Activated CD8-positive, alpha-beta memory T cell treated with anti-CD3 and anti-CD28 coated beads, Interleukin-2, amount 10 ng/mL, durations not matched to agents 7 days and 5 days (primary cell): ENCODE results near the gene TWIST1. TPM values are rescaled to one million over a fixed set of nuclear protein-coding genes. Genes with fewer than 3 reads are reported as not detected.
A peak's percentile ranks its signal among the peaks of the same experiment; 100 is the strongest.

Experiments used
- ATAC-seq: fragments of 150-1000 bp; cut with Tn5 transposase; one replicate; pipeline ENCODE4 v1.10.0; 2021; ENCODE audit warnings: moderate library complexity
- CTCF ChIA-PET: fragments of 350-600 bp; sonication (Branson Sonifier 250); formaldehyde crosslinking; loops from one replicate; lab custom pipeline; 2021; ENCODE audit warnings: antibody characterized with exemption; lab: Charles Lee
- DNase-seq: peaks from one replicate; pipeline ENCODE4 v3.0.0-alpha.2; 2020
- H3K27ac Mint-ChIP-seq: one replicate; pipeline ENCODE4 v1.8.0; 2021; ENCODE audit warnings: mild to moderate bottlenecking, mixed read lengths
- H3K27me3 Mint-ChIP-seq: one replicate; pipeline ENCODE4 v1.8.0; 2021; ENCODE audit warnings: mixed read lengths
- H3K36me3 Mint-ChIP-seq: one replicate; pipeline ENCODE4 v1.8.0; 2021; ENCODE audit warnings: mild to moderate bottlenecking, mixed read lengths
- H3K4me1 Mint-ChIP-seq: one replicate; pipeline ENCODE4 v1.8.0; 2021; ENCODE audit warnings: mixed read lengths
- H3K4me3 Mint-ChIP-seq: one replicate; pipeline ENCODE4 v1.8.0; 2021; ENCODE audit warnings: mild to moderate bottlenecking, moderate library complexity, mixed read lengths
- H3K9me3 Mint-ChIP-seq: one replicate; pipeline ENCODE4 v1.8.0; 2022; ENCODE audit warnings: low read depth, mixed read lengths
- total RNA-seq, 2 experiments: library from RNA; stranded (reverse); gene quantifications; one replicate each; pipeline ENCODE4 v1.2.3, GENCODE V29; 2021

Gene TWIST1
- total RNA-seq, 2 experiments from 2014 or later, result 0.55 to 0.63 TPM

DNA sequence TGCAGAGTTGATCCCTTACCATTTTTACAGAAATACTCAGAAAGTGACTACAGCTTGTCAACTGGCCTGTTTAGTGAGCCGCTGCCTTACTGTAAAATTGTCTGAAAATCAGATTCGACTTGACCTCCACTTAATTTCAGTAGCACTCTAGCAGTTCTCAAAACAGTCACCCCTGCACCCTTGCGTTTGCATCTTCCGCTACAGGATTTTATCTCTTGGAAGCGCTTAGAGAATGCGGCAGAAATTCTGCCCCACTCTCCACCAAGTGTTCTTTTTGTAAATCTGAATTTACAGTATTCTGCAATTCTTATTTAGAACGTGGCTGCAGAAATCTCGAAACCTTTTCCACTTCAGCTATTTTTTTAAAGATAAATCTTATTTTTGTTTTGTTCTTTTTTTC lies 1.9 kb upstream of the TWIST1 start:
- H3K4me3 Mint-ChIP-seq, result no peak overlapping the region
- no peaks in the 10 kb centered on the region for H3K9me3 Mint-ChIP-seq
- H3K36me3 Mint-ChIP-seq, result no peaks in the 10 kb centered on the region
- peaks cover 54% of the 10 kb centered on the region for H3K27me3 Mint-ChIP-seq
- DNase-seq (no peak), ATAC-seq (no peak)
- H3K4me1 Mint-ChIP-seq, result peaks cover 4% of the 10 kb centered on the region
- H3K27ac Mint-ChIP-seq, result no peak overlapping the region
- CTCF ChIA-PET, result no interaction called here

DNA sequence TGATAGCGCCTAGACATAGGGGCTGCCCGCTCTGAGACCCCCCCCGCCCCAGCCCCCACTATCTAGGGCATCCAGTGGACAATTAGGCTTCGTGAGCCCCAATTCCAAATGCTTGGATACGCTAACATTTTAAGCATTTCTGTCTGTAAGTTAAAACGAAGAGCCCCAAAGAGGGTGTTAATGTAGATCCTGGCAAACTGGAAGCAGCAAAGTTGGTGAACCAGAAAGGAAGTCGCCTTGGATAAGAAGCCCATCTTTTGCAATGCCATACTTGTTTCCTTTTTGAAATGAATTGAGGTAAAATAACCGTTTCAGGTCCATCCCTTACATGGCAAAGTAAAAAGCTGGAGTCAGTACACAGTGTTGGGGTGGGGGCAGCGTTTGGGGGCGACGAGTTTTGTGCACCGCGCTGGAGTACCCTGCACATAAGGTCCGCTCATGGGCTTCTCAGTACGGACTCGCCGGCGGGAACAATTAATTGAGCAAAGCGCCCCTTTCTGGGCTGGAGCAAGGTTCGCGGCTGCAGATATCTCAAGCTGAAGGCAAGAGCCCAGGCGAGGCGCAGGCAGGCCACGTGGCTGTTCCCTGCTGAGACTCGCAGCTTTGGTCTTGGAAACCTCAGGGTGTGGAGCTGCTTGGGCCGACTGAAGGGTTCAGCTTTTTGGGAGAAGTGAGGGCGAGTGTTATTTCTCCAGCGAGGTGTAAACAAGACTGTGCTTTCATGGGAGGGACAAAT lies 1.4 kb upstream of the TWIST1 start:
- H3K4me3 Mint-ChIP-seq, result no peak overlapping the region
- no peak overlapping the region for H3K27ac Mint-ChIP-seq
- peaks cover 4% of the 10 kb centered on the region for H3K4me1 Mint-ChIP-seq
- ATAC-seq (no peak), DNase-seq (no peak)
- CTCF ChIA-PET, result no interaction called here
- peaks cover 60% of the 10 kb centered on the region for H3K27me3 Mint-ChIP-seq
- H3K36me3 Mint-ChIP-seq, result no peaks in the 10 kb centered on the region
- H3K9me3 Mint-ChIP-seq, result no peaks in the 10 kb centered on the region

DNA sequence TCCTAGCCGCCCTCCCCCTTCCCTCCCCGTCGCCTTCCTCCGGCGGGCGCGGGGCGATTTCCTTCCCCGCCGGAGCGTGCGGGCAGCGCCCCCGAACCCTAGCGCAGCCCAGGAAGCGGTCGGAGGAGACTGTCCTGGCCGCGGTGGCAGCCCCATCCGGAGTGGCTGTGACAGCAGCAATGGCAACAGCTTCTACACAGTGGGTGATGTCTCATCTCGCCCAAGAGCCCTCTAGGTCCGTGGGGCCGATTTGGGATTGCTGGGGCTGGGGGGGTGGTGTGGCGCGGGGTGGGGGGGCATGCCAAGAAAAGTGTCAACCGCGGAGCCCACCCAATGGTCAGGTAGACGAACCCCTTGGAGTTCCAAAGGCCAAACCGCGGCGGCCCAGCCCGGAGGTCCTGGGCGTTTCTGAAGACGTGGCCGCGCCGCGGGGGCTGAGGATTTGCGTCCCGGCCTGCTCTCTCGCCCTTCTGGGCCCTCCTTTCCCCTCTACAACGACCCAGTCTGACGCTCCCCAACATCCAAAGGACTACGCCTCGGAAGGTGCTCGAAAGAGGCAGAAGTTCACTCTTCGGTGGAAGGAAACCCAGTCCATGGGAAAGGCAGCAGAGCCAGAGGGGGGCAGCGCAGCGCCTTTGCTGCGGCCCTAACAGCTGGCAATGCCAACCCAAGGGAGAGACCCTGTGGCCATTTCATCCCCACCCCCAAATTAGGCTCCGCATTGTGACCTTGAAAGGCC lies 603 bp upstream of the TWIST1 start:
- ATAC-seq (no peak), DNase-seq (no peak)
- Mint-ChIP-seq H3K36me3 (no peaks in the 10 kb centered on the region), H3K27me3 (peaks cover 66% of the 10 kb centered on the region), H3K27ac (no peak overlapping the region), H3K4me1 (peaks cover 4% of the 10 kb centered on the region), H3K9me3 (no peaks in the 10 kb centered on the region), H3K4me3 (no peak overlapping the region)
- CTCF ChIA-PET, result no interaction called here

DNA sequence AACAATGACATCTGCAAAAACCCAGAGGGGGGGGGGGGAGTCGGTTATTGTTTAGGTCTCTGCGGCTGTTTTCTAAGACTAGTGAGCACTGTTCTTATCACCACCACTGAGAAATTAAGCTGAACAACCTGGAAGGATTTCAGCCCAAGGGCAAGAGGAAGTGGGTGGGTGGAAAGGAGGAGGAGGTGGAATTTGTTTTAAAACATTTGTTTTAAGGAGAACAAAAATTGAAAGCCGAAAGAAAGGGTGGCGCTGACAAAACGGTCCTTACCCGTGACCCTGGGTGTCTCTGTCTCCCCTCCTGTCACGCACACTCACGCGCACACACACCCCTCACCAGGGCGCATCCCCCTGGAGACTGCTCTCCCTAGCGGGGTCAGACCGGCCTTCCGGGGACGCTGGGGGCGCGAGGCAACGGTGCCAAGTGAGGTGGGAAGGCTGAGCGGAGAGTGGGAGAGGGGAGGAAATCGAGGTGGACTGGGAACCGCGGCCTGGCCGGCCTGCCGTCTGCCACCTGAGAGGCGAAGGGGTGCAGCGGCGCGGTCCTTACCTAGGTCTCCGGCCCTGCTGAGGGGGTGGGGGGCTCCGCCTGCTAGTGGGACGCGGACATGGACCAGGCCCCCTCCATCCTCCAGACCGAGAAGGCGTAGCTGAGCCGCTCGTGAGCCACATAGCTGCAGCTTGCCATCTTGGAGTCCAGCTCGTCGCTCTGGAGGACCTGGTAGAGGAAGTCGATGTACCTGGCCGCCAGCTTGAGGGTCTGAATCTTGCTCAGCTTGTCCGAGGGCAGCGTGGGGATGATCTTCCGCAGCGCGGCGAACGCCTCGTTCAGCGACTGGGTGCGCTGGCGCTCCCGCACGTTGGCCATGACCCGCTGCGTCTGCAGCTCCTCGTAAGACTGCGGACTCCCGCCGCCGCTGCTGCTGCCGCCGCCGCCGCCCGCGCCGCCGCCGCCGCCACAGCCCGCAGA lies 1.0 kb downstream of the TWIST1 start:
- DNase-seq (no peak), ATAC-seq (peak; percentile 6)
- Mint-ChIP-seq H3K4me3 (peak overlapping the region; percentile 33), H3K4me1 (peaks cover 4% of the 10 kb centered on the region), H3K9me3 (no peaks in the 10 kb centered on the region), H3K27ac (no peak overlapping the region), H3K27me3 (peaks cover 75% of the 10 kb centered on the region), H3K36me3 (peaks cover 3% of the 10 kb centered on the region)
- CTCF ChIA-PET, result no interaction called here

DNA sequence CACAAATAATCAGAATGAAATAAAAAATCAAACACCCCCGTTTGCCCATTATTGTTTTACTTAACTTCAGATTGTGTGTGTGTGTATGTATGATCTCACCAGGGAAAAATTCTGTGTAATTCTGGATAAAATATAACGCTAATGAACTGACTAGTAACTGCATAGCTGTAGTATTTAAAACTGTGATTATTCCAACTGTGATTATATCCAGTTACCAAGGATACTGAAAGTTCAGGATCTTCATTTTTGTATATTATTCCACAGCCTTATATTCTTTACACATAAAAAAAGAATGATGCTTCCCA lies 2.9 kb downstream of the TWIST1 start:
- no peak for DNase-seq
- Mint-ChIP-seq H3K4me3 (no peak overlapping the region), H3K4me1 (peaks cover 4% of the 10 kb centered on the region), H3K27me3 (peaks cover 77% of the 10 kb centered on the region), H3K27ac (no peak overlapping the region), H3K36me3 (peaks cover 3% of the 10 kb centered on the region), H3K9me3 (no peaks in the 10 kb centered on the region)
- CTCF ChIA-PET, result no interaction called here
- no peak for ATAC-seq

DNA sequence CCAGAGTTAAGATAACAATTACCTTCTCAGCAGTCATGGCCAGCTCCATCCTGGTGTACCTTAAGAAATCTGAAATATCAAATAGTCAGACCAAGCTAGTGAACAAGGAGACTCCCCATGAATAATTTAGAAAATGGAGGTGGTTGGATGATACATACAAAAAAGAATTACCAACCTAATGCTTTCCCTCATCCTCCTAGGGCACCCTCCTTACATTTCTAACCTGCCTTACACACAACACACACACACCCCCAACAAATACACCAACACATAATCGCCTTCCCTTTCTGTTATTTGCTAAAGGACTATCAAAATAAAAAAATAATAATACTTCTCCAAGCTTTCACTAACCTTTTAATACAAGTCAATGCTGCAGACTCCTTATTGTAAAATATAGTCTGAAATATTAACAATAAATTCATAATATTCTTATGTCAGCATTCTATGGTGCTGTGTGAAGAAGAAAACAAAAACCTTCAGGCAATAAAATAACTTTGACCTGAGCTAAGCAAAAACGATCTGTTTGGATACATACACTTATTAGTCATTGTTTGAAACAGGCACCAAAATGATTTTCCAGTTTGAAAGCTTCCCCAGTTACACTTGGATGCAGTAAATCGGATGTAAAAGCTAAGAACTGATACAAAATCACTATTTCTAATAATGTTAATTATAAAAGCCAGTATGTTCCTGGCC lies 3.4 kb downstream of the TWIST1 start:
- DNase-seq (no peak), ATAC-seq (no peak)
- H3K36me3 Mint-ChIP-seq, result peaks cover 3% of the 10 kb centered on the region
- H3K27me3 Mint-ChIP-seq, result peaks cover 77% of the 10 kb centered on the region
- peaks cover 4% of the 10 kb centered on the region for H3K4me1 Mint-ChIP-seq
- no peaks in the 10 kb centered on the region for H3K9me3 Mint-ChIP-seq
- H3K4me3 Mint-ChIP-seq, result no peak overlapping the region
- CTCF ChIA-PET, result no interaction called here
- no peak overlapping the region for H3K27ac Mint-ChIP-seq

DNA sequence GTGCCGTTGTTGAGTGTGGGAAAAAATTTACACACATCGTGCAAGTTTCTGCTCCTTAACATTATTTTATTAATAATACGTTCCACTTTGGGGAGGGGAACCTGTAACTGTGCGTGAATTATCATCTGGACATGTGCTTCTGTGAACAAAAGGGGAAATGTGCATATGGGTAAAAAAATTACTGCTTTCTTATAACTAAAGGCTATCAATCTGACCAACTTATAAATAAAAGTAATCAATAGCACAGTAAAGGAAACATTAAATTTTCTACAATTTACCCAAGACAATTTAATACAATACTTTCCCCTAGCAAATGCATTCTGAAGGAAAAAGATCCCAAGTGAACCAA lies 4.5 kb downstream of the TWIST1 start:
- H3K27ac Mint-ChIP-seq, result no peak overlapping the region
- H3K4me3 Mint-ChIP-seq, result no peak overlapping the region
- H3K27me3 Mint-ChIP-seq, result peaks cover 78% of the 10 kb centered on the region
- CTCF ChIA-PET, result no interaction called here
- no peaks in the 10 kb centered on the region for H3K9me3 Mint-ChIP-seq
- DNase-seq (no peak), ATAC-seq (no peak)
- H3K4me1 Mint-ChIP-seq, result no peaks in the 10 kb centered on the region
- H3K36me3 Mint-ChIP-seq, result peaks cover 3% of the 10 kb centered on the region

- Mint-ChIP-seq H3K36me3 (peaks cover 3% of the 10 kb centered on the region), H3K27ac (no peak overlapping the region), H3K9me3 (no peaks in the 10 kb centered on the region), H3K4me1 (no peaks in the 10 kb centered on the region), H3K27me3 (peaks cover 84% of the 10 kb centered on the region), H3K4me3 (no peak overlapping the region)
- CTCF ChIA-PET, result no interaction called here
- no peak for ATAC-seq
- no peak for DNase-seq
Measured at GRCh38 chr7:19112274-19113001, 5.0 kb downstream of the TWIST1 start.

GRCh38 chr7:19111474-19112273 lies 5.8 kb downstream of the TWIST1 start:
- H3K36me3 Mint-ChIP-seq, result peaks cover 3% of the 10 kb centered on the region
- H3K27me3 Mint-ChIP-seq, result peaks cover 91% of the 10 kb centered on the region
- DNase-seq, result no peak
- H3K27ac Mint-ChIP-seq, result no peak overlapping the region
- CTCF ChIA-PET, result no interaction called here
- H3K4me1 Mint-ChIP-seq, result no peaks in the 10 kb centered on the region
- no peaks in the 10 kb centered on the region for H3K9me3 Mint-ChIP-seq
- no peak overlapping the region for H3K4me3 Mint-ChIP-seq
- no peak for ATAC-seq

DNA sequence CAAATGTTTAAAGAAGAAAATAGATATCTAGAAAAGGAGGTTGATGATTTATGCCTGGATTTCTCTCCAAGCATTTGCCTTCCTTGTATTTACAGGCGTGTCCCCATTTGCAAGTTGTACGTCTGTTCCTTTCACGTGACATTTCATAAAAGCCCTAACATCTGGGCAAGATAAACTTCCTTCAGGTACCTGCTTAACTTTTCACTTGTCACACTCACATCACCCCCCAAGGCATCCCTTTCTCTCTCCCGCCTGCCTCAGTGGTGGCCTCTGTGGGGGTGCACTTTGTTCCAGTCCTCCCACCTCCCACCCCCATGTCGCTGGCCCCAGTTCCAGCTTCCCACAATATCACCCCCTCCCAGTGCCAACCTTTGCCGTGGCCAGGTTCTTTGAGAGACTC lies 6.7 kb downstream of the TWIST1 start:
- Mint-ChIP-seq H3K36me3 (peaks cover 3% of the 10 kb centered on the region), H3K27me3 (peaks cover 94% of the 10 kb centered on the region), H3K27ac (no peak overlapping the region), H3K4me1 (no peaks in the 10 kb centered on the region), H3K9me3 (no peaks in the 10 kb centered on the region), H3K4me3 (no peak overlapping the region)
- DNase-seq, result no peak
- ATAC-seq, result no peak
- CTCF ChIA-PET, result no interaction called here

DNA sequence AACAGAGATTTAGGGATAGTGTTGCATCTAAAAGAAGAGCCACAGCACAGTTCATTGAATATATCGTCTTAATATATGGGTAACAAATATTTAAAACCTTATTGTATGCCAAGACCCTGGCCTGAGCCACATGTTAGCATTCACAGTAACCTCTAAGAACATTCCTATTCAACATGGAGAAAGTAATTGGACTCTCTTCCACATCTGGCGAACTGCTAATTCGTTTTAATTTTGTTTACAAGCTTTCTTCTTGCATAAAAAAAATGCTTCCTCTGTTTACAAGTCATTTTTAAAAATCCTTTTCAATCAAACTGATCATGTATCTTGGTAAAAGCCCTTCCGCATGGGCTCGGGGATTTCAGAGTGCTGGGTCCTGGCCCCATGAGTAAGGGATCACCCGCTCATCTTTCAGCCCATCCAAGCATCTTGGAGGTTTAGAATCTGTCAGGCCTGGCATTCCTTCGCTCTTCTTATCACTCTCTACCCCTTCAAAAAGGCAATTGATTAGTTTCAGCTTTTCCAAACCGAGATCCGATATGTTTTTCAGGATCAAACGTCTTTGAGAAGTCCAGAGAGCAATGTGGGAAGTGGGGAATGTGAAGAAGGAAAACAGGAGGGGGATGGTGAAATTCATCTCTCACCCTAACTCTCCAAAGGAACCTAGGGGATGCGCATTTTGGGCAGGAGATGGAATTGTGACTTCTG lies 7.3 kb downstream of the TWIST1 start:
- no peak overlapping the region for H3K27ac Mint-ChIP-seq
- no peaks in the 10 kb centered on the region for H3K9me3 Mint-ChIP-seq
- DNase-seq (no peak), ATAC-seq (no peak)
- H3K4me3 Mint-ChIP-seq, result no peak overlapping the region
- H3K36me3 Mint-ChIP-seq, result peaks cover 3% of the 10 kb centered on the region
- CTCF ChIA-PET, result no interaction called here
- no peaks in the 10 kb centered on the region for H3K4me1 Mint-ChIP-seq
- peaks cover 97% of the 10 kb centered on the region for H3K27me3 Mint-ChIP-seq
